SK-N-SH treated with all-trans-retinoic acid at 6 μM for 48 hours (cell line): Measurements from ENCODE around the gene GPC3.
A peak's percentile ranks its signal among the peaks of the same experiment; 100 is the strongest.

ENCODE experiments used
- ATAC-seq: fragments of 200-7000 bp; cut with Tn5 transposase; 3 replicates; pipeline ENCODE4 v1.9.1; 2020; ENCODE audit warnings: mild to moderate bottlenecking, moderate library complexity
- ARNTL ChIP-seq: fragments of 450-650 bp; formaldehyde crosslinking; IDR thresholded peaks from 2 replicates; pipeline ENCODE4 v1.5.0; 2020; ENCODE audit warnings: low read depth, mild to moderate bottlenecking, moderate library complexity, borderline replicate concordance
- BACH2 ChIP-seq: fragments of 250-450 bp; sonication (Bioruptor Pico); IDR thresholded peaks from 2 replicates; pipeline ENCODE4 v1.9.0; 2021; ENCODE audit warnings: mild to moderate bottlenecking, borderline replicate concordance
- ESRRG ChIP-seq: fragments of 250-450 bp; sonication (Bioruptor Pico); IDR thresholded peaks from 2 replicates; pipeline ENCODE4 v1.6.1; 2021; ENCODE audit warnings: mild to moderate bottlenecking
- GLIS3 ChIP-seq: fragments of 250-450 bp; sonication (Bioruptor Pico); IDR thresholded peaks from 2 replicates; pipeline ENCODE4 v1.5.0; 2020; ENCODE audit warnings: mild to moderate bottlenecking, moderate library complexity
- ISL1 ChIP-seq: fragments of 250-450 bp; sonication (Bioruptor Pico); IDR thresholded peaks from 2 replicates; pipeline ENCODE4 v2.1.2; 2022; ENCODE audit warnings: mild to moderate bottlenecking, moderate library complexity
- OSR1 ChIP-seq: fragments of 250-450 bp; sonication (Bioruptor Pico); IDR thresholded peaks from 2 replicates; pipeline ENCODE4 v1.8.0; 2022; ENCODE audit warnings: moderate library complexity, mild to moderate bottlenecking, inconsistent platforms
- PPARA ChIP-seq: fragments of 250-450 bp; sonication (Bioruptor Pico); IDR thresholded peaks from 2 replicates; pipeline ENCODE4 v1.5.0; 2020; ENCODE audit warnings: mild to moderate bottlenecking, borderline replicate concordance
- RARB ChIP-seq: fragments of 250-450 bp; sonication (Bioruptor Pico); IDR thresholded peaks from 2 replicates; pipeline ENCODE4 v1.8.0; 2021; ENCODE audit warnings: mild to moderate bottlenecking, moderate library complexity
- SNAI2 ChIP-seq: fragments of 250-450 bp; sonication (Bioruptor Pico); IDR thresholded peaks from 2 replicates; pipeline ENCODE4 v1.5.0; 2020; ENCODE audit warnings: mild to moderate bottlenecking, moderate library complexity
- TCF4 ChIP-seq: fragments of 250-450 bp; sonication (Bioruptor Pico); IDR thresholded peaks from 2 replicates; pipeline ENCODE4 v1.8.0; 2021; ENCODE audit warnings: mild to moderate bottlenecking, moderate library complexity, borderline replicate concordance
- TOX ChIP-seq: fragments of 250-450 bp; sonication (Bioruptor Pico); IDR thresholded peaks from 2 replicates; pipeline ENCODE4 v1.8.0; 2021; ENCODE audit warnings: mild to moderate bottlenecking, moderate library complexity, borderline replicate concordance
- ZC3H10 ChIP-seq: fragments of 250-450 bp; sonication (Bioruptor Pico); IDR thresholded peaks from 2 replicates; pipeline ENCODE4 v1.5.1; 2021; ENCODE audit warnings: mild to moderate bottlenecking, moderate library complexity
- ZFP3 ChIP-seq: fragments of 250-450 bp; sonication (Bioruptor Pico); IDR thresholded peaks from 2 replicates; pipeline ENCODE4 v1.5.0; 2020; ENCODE audit warnings: mild to moderate bottlenecking, moderate library complexity
- ZFP30 ChIP-seq: fragments of 450-650 bp; formaldehyde crosslinking; IDR thresholded peaks from 2 replicates; pipeline ENCODE4 v1.5.0; 2022; ENCODE audit warnings: mild to moderate bottlenecking, moderate library complexity
- ZNF565 ChIP-seq: fragments of 450-650 bp; formaldehyde crosslinking; conservative IDR thresholded peaks from 2 replicates; pipeline ENCODE4 v1.5.0; 2020; ENCODE audit warnings: low read depth, mild to moderate bottlenecking, moderate library complexity
- ZNF70 ChIP-seq: fragments of 450-650 bp; formaldehyde crosslinking; IDR thresholded peaks from 2 replicates; pipeline ENCODE4 v1.5.0; 2020; ENCODE audit warnings: mild to moderate bottlenecking, moderate library complexity
- ZNF8 ChIP-seq: fragments of 450-650 bp; formaldehyde crosslinking; IDR thresholded peaks from 2 replicates; pipeline ENCODE4 v1.5.0; 2020; ENCODE audit warnings: mild to moderate bottlenecking, moderate library complexity
- TF ChIP-seq, protein P1 (sequence below): fragments of 250-450 bp; sonication (Bioruptor Pico); IDR thresholded peaks from 2 replicates; pipeline ENCODE4 v1.8.0; 2020; ENCODE audit warnings: mild to moderate bottlenecking, moderate library complexity, borderline replicate concordance
- TF ChIP-seq, protein P2 (sequence below): fragments of 250-450 bp; sonication (Bioruptor Pico); IDR thresholded peaks from 2 replicates; pipeline ENCODE4 v1.5.0; 2020; ENCODE audit warnings: mild to moderate bottlenecking, moderate library complexity
- TF ChIP-seq, protein P3 (sequence below): fragments of 250-450 bp; sonication (Bioruptor Pico); IDR thresholded peaks from 2 replicates; pipeline ENCODE4 v1.8.0; 2021; ENCODE audit warnings: low read depth, mild to moderate bottlenecking, moderate library complexity, borderline replicate concordance

GPC3 gene

DNA sequence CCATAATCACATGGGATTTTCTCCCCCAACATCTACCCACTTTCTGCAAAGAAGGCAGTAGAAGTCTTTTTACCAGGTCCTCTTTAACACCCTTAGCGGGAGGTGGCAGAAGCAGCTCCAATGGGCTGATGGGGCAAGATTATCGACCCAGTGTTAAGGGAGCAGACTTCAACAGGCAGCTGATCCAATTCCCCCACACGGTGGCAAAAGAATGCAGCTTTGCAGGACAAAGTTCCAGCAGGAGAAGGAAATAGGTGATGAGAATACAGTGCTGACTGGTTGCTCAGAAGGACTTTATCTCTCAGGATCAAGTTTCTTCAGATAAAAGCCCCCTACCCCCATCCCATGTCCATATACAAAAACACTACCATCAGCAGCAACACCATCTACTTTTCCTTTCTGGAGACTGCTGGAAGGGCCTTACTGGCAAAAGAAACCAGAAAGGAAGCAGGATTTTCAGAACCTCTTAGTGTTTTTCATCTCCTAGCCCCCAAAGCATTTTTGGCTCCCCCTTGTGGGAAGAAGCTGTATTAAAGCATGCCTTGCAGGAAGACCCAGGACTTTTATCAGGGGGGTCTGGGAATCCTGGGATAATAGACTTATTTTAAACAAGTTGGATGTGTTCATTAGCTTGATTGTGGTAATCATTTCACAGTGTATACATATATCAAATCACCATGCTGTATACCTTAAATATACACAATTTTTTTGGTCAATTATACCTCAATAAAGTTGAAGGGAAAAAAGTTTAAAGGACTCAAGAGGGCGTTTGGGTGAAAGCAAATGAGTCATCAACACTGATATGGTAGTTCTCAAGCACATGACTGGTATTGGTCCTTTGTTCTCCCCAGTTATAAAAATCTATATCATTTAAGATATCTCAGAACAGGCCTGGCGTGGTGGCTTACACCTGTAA lies 146.4 kb downstream of the GPC3 start:
- ATAC-seq: peak; percentile 70
- TF ChIP-seq RARB (no peak), ESRRG (CRISPR knock-in tag) (no peak), BACH2 (CRISPR knock-in tag) (no peak), PPARA (CRISPR knock-in tag) (no peak), ISL1 (CRISPR knock-in tag) (no peak), SNAI2 (no peak), ZNF8 (no peak), GLIS3 (CRISPR knock-in tag) (no peak), ZC3H10 (no peak), TCF4 (CRISPR knock-in tag) (no peak), OSR1 (no peak), ZNF565 (no peak), ARNTL (CRISPR knock-in tag) (no peak)
- TF ChIP-seq, protein P1, sequence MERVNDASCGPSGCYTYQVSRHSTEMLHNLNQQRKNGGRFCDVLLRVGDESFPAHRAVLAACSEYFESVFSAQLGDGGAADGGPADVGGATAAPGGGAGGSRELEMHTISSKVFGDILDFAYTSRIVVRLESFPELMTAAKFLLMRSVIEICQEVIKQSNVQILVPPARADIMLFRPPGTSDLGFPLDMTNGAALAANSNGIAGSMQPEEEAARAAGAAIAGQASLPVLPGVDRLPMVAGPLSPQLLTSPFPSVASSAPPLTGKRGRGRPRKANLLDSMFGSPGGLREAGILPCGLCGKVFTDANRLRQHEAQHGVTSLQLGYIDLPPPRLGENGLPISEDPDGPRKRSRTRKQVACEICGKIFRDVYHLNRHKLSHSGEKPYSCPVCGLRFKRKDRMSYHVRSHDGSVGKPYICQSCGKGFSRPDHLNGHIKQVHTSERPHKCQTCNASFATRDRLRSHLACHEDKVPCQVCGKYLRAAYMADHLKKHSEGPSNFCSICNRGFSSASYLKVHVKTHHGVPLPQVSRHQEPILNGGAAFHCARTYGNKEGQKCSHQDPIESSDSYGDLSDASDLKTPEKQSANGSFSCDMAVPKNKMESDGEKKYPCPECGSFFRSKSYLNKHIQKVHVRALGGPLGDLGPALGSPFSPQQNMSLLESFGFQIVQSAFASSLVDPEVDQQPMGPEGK: no peak
- TF ChIP-seq, protein P2, sequence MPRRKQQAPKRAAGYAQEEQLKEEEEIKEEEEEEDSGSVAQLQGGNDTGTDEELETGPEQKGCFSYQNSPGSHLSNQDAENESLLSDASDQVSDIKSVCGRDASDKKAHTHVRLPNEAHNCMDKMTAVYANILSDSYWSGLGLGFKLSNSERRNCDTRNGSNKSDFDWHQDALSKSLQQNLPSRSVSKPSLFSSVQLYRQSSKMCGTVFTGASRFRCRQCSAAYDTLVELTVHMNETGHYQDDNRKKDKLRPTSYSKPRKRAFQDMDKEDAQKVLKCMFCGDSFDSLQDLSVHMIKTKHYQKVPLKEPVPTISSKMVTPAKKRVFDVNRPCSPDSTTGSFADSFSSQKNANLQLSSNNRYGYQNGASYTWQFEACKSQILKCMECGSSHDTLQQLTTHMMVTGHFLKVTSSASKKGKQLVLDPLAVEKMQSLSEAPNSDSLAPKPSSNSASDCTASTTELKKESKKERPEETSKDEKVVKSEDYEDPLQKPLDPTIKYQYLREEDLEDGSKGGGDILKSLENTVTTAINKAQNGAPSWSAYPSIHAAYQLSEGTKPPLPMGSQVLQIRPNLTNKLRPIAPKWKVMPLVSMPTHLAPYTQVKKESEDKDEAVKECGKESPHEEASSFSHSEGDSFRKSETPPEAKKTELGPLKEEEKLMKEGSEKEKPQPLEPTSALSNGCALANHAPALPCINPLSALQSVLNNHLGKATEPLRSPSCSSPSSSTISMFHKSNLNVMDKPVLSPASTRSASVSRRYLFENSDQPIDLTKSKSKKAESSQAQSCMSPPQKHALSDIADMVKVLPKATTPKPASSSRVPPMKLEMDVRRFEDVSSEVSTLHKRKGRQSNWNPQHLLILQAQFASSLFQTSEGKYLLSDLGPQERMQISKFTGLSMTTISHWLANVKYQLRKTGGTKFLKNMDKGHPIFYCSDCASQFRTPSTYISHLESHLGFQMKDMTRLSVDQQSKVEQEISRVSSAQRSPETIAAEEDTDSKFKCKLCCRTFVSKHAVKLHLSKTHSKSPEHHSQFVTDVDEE (CRISPR knock-in tag): no peak

DNA sequence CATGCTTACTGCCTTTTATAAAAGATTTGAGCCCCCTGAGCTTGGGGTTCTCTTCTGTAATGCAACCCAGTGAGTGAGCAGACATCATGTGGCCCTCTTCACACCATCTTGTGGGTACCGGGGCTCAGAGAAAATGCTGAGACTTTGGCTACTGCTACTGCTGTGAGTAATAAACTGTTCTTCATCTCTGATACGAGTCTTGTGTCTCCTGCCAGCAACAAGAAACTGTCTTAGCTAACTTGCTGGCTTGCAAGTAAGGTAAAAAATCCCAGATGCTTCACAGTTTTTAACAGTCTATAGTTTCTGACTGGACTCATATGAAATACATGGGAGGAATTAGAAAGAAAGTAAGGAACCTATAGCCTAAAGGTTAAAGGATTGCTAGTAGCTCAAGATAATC lies 148.3 kb downstream of the GPC3 start:
- TF ChIP-seq, protein P1: no peak
- TF ChIP-seq ZFP3 (no peak), SNAI2 (no peak), TCF4 (CRISPR knock-in tag) (no peak), ZNF8 (no peak), PPARA (CRISPR knock-in tag) (no peak), ZFP30 (no peak), ARNTL (CRISPR knock-in tag) (no peak), ZNF70 (no peak), ZNF565 (no peak), ESRRG (CRISPR knock-in tag) (no peak), ISL1 (CRISPR knock-in tag) (no peak), GLIS3 (CRISPR knock-in tag) (no peak), TOX (CRISPR knock-in tag) (no peak), OSR1 (no peak), BACH2 (CRISPR knock-in tag) (no peak)
- TF ChIP-seq, protein P2 (CRISPR knock-in tag): no peak
- TF ChIP-seq, protein P3, sequence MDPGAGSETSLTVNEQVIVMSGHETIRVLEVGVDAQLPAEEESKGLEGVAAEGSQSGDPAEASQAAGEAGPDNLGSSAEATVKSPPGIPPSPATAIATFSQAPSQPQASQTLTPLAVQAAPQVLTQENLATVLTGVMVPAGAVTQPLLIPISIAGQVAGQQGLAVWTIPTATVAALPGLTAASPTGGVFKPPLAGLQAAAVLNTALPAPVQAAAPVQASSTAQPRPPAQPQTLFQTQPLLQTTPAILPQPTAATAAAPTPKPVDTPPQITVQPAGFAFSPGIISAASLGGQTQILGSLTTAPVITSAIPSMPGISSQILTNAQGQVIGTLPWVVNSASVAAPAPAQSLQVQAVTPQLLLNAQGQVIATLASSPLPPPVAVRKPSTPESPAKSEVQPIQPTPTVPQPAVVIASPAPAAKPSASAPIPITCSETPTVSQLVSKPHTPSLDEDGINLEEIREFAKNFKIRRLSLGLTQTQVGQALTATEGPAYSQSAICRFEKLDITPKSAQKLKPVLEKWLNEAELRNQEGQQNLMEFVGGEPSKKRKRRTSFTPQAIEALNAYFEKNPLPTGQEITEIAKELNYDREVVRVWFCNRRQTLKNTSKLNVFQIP (CRISPR knock-in tag): no peak
- no peak for ATAC-seq
